Measurements from ENCODE around the gene TRH.
"Not testable (repeated sequence)": the region's sequence is repeated elsewhere in the genome, so short reads cannot be mapped to it uniquely, and the experiment has no call there.

The TRH gene

GRCh38 chr3:129966876-129967275, 7.6 kb upstream of the TRH start:
- no peak for DNase-seq

- no peak for DNase-seq
Observed at GRCh38 chr3:129967761-129968160, 6.8 kb upstream of the TRH start.

- DNase-seq, result no peak
Observed at GRCh38 chr3:129971351-129972052, 3.0 kb upstream of the TRH start.

DNA sequence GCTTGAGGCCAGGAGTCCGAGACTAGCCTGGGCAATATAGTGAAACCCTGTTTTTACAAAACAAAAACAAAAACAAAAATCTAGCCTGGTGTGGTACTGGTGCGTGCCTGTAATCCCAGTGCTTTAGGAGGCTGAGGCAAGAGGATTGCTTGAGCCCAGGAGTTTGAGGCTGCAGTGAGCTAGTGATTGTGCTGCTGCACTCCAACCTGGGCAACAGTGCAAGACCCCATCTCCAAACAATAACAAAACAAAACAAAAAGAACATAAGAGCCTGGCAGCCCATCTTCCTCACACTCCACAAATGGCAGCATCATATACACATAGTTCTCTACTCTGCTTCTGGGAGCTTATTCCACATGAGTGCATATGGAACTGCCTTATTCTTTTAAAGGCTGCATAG, 2.2 kb upstream of the TRH start:
- no peak for DNase-seq

DNA sequence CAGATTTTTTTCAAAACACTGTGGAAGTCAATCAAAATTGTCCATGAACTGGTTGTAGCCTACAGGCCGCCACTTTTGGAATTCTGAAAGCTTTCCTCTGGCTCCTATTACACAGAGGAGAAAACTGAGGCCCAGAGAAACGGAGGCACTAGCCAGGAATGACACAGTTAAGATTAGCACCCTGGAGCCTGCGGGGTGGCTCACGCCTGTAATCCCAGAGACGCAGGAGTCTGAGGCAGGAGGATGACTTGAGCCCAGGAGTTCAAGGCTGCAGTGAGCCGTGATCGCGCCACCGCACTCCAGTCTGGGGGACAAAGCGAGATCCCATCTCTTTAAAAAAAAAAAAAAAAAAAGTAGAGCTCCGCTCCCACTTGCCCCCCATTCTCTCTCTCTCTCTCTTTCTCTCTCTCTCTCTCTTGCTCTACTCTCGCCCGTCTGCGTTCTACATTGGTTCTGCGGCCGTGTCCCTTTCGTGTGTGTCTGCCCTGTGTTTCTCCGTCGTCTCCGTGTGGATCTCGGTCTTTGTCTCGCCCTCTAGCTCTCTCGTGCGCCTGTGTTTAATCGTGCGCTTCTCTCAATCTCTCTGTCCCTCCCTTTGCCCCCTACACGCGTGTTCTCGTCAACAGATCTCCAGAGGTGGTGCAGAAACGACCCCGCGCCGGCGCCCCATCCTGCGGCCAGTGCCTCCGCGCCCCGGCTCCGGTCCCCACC, 512 bp upstream of the TRH start:
- DNase-seq, result no peak

- DNase-seq, result no peak
Observed at GRCh38 chr3:129974833-129975704, 549 bp downstream of the TRH start.

- DNase-seq, result no peak
Observed at GRCh38 chr3:129975705-129976048, 1.2 kb downstream of the TRH start.

DNA sequence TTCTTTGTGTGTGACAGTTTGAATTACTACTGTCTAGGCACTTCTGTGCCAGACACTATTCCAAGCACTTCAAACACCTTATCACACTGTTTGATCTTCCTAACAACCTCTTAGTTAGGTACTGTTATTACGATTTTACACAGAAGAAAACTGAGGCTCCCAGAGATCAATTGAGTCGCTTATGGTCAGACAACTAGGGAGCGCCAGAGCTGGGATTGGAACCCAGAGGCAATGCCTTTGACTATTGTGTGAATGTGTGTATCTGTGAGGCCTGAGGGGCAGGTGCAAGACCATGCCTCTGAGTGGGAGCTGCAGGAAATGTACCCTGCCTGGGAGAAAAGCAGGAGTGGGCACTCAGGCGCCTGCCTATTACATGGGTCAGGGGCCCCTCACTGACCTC, 1.8 kb downstream of the TRH start:
- no peak for DNase-seq

GRCh38 chr3:129978123-129978522, 3.6 kb downstream of the TRH start:
- no peak for DNase-seq

GRCh38 chr3:129979905-129980304, 5.4 kb downstream of the TRH start:
- no peak for DNase-seq

DNA sequence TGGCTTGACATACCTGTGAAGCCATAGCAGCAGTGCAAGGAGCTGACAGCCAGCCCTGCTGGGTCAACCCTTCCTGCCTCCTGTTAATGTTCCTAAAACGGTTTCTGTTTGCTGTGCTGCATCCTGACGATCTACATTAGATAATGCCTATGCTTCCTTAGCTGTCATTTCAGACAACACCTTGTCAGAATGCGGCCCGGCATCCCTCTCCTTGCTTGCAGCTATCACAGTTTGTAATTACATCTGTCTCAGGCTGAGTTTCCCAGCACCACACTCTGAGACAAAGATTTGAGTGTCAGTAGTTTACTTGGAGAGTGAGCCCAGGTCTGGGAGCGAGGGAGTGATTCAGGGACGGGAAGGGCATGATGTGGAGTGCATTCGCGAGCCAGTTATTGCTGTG, 9.0 kb downstream of the TRH start:
- DNase-seq, result no peak

DNA sequence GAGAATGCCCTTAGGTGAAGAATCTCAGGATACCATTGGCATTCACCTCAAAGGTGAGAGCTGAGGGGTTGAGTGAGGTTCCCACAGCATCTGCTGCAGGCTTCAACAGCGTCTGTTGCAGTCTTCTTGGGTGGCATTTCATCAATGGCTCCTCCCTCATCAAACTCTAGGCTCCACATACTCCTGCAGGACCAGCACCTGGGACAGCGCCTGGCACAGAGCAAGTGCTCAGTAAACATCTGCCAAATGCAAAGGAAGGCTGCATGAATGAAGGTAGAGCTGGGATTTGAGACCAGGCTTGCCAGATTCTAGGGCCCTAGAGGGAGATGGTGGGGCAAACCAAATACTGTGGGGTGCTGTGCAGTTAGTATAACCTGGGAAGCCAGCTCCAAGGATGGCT, 9.6 kb downstream of the TRH start:
- DNase-seq, result peak; percentile 3

DNA sequence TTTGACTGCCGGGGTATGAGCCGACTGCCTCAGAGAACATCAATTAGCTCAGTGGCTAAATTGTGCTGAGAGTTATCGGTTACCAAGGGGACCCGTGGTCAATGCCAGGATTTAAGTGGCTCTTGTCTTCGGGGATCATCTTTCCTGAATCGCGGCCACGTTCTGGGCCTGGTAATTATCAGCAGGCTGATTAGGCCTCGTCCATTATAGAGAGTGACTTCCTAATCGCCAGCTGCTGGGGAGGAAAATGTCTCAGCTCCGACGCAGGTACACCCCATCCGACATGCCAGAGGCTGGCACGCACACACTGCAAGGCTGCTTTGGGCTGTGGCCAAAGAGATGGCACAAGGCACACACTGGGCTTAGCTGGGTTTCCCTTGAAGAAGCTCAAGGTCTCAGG, 10.6 kb downstream of the TRH start:
- no peak for DNase-seq

GRCh38 chr3:129988429-129988828, 13.9 kb downstream of the TRH start:
- no peak for DNase-seq

DNA sequence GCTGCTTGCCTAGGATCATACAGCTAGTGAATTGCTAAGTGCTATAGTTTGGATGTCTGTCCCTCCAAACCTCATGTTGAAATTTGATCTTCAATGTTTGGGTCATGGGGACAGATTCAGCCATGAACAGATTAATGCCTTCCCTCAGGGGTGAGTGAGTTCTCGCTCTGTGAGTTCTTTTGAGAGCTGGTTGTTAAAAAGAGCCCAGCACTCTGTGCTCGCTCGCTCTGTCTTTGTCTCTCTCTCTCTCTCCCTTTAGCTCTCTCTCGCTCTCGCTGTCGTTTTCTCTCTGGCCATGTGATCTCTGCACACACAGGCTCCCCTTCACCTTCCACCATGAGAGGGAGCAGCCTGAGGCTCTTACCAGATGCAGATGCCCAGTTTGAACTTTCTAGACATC, 14.9 kb downstream of the TRH start:
- DNase-seq, result no peak

DNA sequence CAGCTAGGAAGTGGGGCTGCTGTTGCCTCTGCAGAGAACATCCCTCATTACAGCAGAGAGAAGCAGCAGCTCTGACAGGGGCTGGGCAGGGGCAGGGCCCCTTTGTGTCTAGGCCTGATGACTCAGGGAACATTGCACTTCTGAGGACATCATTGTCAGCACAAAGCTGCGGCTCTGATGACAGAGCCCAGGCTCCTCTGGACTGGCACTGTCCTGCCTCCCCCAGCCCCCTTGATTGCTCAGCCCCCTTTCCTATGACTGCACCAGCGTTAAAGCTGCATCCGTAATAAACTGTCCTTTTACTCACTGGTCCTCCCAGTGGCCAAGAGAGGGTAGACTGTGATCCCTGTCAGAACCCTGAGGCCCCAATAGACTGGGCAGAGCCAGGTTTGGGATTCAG, 18.3 kb downstream of the TRH start:
- peak; percentile 18 for DNase-seq

GRCh38 chr3:129994883-129995559, 20.5 kb downstream of the TRH start:
- no peak for DNase-seq

DNA sequence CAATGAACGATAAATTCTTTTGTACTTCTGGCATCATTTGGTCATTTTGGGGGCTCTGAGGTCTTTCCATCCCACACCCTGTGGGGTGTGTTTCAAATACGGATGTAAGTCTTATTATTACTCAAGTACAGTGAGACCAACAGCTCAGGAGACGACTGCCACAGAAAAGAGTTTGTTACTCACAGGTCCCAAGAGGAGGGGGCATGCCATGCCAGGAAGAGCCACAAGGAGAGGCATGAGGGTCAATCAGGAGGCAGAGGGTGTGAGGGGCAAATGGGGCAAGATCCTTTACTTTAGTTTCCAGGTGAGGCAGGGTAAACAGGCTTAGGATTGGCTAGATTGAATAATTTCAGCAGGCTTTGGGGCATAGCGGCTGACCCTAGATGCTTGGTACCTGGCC, 21.6 kb downstream of the TRH start:
- DNase-seq, result no peak

- DNase-seq, result not testable (repeated sequence)
Observed at GRCh38 chr3:129999176-129999575, 24.7 kb downstream of the TRH start.

- DNase-seq, result peak; percentile 45
Observed at GRCh38 chr3:130002666-130003598, 28.4 kb downstream of the TRH start.

- no peak for DNase-seq
Observed at GRCh38 chr3:130010556-130010955, 36.0 kb downstream of the TRH start.

GRCh38 chr3:130012108-130012507, 37.6 kb downstream of the TRH start:
- DNase-seq, result not testable (repeated sequence)
